Nephron progenitor cell (in vitro differentiated cells): ENCODE measurements around the gene ALOX15.
"Not testable (repeated sequence)": the region's sequence is repeated elsewhere in the genome, so short reads cannot be mapped to it uniquely, and the experiment has no call there.

Experiments
- DNase-seq: peaks from one replicate; pipeline ENCODE4 v3.0.0; 2021
- H3K27ac Mint-ChIP-seq: 2 replicates; pipeline ENCODE4 v1.8.0; 2021; ENCODE audit warnings: mild to moderate bottlenecking, moderate library complexity, mixed read lengths
- H3K27me3 Mint-ChIP-seq: 2 replicates; pipeline ENCODE4 v1.8.0; 2021; ENCODE audit warnings: mild to moderate bottlenecking, low read depth, mixed read lengths; ENCODE audit not compliant: poor library complexity
- H3K36me3 Mint-ChIP-seq: 2 replicates; pipeline ENCODE4 v1.8.0; 2021; ENCODE audit warnings: low read depth, mixed read lengths
- H3K4me1 Mint-ChIP-seq: 2 replicates; pipeline ENCODE4 v1.8.0; 2021; ENCODE audit warnings: mixed read lengths
- H3K4me3 Mint-ChIP-seq: 2 replicates; pipeline ENCODE4 v1.8.0; 2021; ENCODE audit warnings: mild to moderate bottlenecking, moderate library complexity, mixed read lengths
- H3K9me3 Mint-ChIP-seq: 2 replicates; pipeline ENCODE4 v1.8.0; 2021; ENCODE audit warnings: mild to moderate bottlenecking, moderate library complexity, mixed read lengths
- TF ChIP-seq, protein P1 (sequence below): fragments of 200-600 bp; sonication (generic); IDR thresholded peaks from 2 replicates; pipeline ENCODE4 v1.5.0; 2021; ENCODE audit warnings: antibody characterized with exemption

The ALOX15 gene

DNA sequence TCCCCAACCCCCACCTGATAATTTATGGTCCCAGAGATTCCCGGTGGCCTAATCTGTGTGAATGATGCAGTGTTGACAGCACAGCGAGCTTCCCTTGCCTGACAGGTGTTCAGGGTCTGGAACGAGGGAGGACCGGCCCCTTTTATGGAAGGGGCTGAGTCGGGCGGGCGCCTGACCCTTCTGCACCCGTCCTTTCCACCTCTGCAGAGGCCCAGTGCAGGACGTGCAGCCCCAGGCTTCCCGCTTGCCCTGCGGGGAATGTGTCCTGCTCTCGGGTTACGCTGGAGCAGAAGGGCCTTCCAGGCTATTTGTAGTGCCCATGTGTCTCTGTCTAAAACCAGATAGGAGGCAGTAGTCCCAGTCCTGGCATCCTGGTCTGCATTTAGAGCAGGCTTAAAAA, 40.9 kb downstream of the ALOX15 start:
- TF ChIP-seq, protein P1, sequence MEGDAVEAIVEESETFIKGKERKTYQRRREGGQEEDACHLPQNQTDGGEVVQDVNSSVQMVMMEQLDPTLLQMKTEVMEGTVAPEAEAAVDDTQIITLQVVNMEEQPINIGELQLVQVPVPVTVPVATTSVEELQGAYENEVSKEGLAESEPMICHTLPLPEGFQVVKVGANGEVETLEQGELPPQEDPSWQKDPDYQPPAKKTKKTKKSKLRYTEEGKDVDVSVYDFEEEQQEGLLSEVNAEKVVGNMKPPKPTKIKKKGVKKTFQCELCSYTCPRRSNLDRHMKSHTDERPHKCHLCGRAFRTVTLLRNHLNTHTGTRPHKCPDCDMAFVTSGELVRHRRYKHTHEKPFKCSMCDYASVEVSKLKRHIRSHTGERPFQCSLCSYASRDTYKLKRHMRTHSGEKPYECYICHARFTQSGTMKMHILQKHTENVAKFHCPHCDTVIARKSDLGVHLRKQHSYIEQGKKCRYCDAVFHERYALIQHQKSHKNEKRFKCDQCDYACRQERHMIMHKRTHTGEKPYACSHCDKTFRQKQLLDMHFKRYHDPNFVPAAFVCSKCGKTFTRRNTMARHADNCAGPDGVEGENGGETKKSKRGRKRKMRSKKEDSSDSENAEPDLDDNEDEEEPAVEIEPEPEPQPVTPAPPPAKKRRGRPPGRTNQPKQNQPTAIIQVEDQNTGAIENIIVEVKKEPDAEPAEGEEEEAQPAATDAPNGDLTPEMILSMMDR: no peak
- no peaks in the 10 kb centered on the region for H3K9me3 Mint-ChIP-seq
- peak; percentile 72 for DNase-seq
- H3K4me1 Mint-ChIP-seq: peaks cover 82% of the 10 kb centered on the region
- H3K27ac Mint-ChIP-seq: peak overlapping the region; percentile 99
- peaks cover 15% of the 10 kb centered on the region for H3K36me3 Mint-ChIP-seq
- peak overlapping the region; percentile 62 for H3K4me3 Mint-ChIP-seq
- peaks cover 10% of the 10 kb centered on the region for H3K27me3 Mint-ChIP-seq

DNA sequence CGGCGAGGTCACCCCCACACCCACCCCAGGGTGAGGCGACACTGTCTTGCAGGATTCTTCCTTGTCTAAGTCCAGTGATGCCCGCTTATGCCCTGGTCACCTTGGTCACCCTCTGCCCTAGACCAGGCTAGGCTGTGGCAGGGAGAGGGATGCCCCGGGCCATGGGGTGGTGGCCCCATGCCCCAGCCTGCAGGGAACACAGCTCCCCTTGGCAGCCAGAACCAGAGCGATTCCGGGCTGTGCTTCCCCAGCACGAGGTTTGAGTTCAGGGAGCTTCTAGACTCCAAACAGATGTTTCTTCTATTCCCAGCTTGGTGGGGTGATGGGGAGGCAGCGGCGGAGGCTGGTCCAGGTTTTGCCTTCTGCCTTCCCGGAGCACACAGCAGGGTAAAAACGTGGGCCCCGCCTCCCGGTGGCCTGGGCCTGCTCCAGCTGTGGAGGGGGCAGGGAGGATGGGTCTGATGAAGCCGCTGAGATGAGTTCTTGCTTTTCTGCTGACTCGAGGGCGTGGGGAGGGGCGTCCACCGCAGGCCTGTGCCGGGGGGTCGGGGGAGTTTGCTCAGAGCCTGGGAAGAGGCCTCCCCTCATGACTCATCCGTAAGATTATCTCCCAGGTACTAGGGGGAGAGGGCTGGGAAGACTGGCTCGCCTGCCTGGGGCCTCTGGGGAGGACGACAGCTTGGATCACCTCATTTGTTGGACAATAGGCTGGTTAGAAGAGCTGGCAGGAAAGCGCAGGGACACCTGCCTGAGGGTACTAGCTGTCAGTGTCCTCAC, 41.8 kb downstream of the ALOX15 start:
- H3K4me1 Mint-ChIP-seq: peaks cover 80% of the 10 kb centered on the region
- H3K36me3 Mint-ChIP-seq: peaks cover 16% of the 10 kb centered on the region
- H3K4me3 Mint-ChIP-seq: peak overlapping the region; percentile 62
- H3K27me3 Mint-ChIP-seq: peaks cover 7% of the 10 kb centered on the region
- no peaks in the 10 kb centered on the region for H3K9me3 Mint-ChIP-seq
- H3K27ac Mint-ChIP-seq: peak overlapping the region; percentile 99
- DNase-seq: peak; percentile 77
- TF ChIP-seq, protein P1: no peak

DNA sequence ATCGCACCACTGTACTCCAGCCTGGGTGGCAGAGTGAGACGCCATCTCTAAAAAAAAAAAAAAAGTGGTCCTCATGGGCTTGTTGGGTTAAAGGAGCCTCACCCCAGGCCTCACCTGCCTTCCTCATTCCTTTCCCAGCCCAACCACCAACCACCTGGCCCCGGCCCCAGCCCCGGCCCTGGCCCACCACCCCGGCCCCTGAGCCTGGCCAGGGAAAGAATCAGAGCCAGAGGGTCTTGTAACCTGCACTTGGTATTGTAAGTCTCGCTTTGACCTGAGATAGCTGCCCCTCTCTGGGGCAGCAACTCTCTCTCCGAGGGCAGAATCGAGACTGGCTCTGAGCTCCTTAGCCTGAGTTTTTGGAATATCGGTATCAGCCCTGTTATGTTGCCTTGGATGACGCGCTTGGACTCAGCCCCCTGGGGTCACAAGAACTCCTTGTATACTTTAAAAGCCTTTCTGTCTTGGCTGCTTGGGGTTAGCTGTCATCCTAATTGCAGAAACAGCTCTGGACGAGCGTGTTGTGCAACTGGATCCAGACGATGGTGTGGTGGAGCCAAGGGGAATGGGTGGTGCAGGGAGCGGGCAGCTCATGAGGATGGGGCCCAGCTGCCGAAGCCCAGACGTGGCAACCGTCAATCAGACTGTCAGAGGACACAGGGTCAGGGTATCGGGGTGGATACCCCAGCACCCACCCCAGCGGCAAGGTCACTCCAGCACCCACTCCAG, 42.5 kb downstream of the ALOX15 start:
- H3K27ac Mint-ChIP-seq: peak overlapping the region; percentile 24
- H3K9me3 Mint-ChIP-seq: no peaks in the 10 kb centered on the region
- H3K36me3 Mint-ChIP-seq: peaks cover 10% of the 10 kb centered on the region
- peaks cover 74% of the 10 kb centered on the region for H3K4me1 Mint-ChIP-seq
- H3K4me3 Mint-ChIP-seq: peak overlapping the region; percentile 62
- TF ChIP-seq, protein P1: no peak
- no peak for DNase-seq
- peaks cover 7% of the 10 kb centered on the region for H3K27me3 Mint-ChIP-seq

DNA sequence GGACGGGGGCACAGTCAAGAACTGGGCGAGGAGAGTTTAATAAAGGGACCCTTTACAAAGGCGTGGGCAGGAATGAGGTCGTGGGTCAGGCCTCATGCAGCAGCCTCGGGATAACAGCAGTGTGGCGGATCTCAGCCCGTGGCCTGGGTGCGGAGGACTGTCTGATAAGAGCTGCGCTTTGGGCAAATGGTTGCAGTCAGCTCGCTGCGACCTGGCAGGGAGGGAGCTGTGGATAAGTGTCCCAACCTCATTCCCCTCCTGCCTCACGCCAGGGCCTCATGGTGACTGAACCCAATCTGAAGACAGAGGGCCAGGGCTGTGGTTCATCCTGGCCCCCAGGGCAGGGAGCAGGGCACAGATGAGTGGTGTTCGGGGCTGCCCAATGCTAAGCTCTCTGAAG, 43.5 kb downstream of the ALOX15 start:
- Mint-ChIP-seq H3K27me3 (peaks cover 7% of the 10 kb centered on the region), H3K4me3 (no peak overlapping the region), H3K9me3 (no peaks in the 10 kb centered on the region), H3K36me3 (peaks cover 9% of the 10 kb centered on the region), H3K27ac (peak overlapping the region; percentile 15), H3K4me1 (peaks cover 71% of the 10 kb centered on the region)
- TF ChIP-seq, protein P1: no peak
- no peak for DNase-seq

DNA sequence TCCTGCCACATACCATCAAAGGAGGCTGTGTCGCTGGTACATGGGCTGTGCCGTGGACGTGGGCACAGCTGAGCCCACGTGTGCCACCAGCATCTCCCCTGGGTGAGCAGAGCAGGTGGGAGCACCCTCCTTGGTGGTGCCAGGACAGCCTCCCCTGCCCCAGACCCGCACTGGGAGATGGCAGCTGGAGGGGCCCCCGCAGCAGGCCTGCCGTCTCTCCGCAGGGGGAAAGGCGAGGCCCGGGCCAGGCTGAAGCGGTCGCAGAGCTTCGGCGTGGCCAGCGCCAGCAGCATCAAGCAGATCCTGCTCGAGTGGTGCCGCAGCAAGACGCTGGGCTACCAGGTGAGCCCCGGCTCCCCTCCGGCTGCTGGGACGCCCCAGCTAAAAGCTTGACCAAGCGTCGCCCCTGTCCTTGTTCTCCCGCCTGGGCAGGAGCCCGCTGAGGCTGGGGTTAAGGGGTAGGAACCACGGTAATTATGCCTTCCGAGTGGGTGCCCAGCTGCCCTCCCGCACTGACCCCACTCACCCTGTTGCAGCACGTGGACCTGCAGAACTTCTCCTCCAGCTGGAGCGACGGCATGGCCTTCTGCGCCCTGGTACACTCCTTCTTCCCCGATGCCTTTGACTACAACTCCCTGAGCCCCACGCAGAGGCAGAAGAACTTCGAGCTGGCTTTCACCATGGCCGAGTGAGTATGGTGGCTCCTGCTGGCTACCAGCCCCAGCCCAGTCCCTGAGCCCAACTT, 44.7 kb downstream of the ALOX15 start:
- Mint-ChIP-seq H3K9me3 (no peaks in the 10 kb centered on the region), H3K36me3 (peaks cover 9% of the 10 kb centered on the region), H3K27ac (no peak overlapping the region), H3K27me3 (peaks cover 7% of the 10 kb centered on the region), H3K4me1 (peaks cover 73% of the 10 kb centered on the region), H3K4me3 (no peak overlapping the region)
- DNase-seq: no peak
- TF ChIP-seq, protein P1: no peak

DNA sequence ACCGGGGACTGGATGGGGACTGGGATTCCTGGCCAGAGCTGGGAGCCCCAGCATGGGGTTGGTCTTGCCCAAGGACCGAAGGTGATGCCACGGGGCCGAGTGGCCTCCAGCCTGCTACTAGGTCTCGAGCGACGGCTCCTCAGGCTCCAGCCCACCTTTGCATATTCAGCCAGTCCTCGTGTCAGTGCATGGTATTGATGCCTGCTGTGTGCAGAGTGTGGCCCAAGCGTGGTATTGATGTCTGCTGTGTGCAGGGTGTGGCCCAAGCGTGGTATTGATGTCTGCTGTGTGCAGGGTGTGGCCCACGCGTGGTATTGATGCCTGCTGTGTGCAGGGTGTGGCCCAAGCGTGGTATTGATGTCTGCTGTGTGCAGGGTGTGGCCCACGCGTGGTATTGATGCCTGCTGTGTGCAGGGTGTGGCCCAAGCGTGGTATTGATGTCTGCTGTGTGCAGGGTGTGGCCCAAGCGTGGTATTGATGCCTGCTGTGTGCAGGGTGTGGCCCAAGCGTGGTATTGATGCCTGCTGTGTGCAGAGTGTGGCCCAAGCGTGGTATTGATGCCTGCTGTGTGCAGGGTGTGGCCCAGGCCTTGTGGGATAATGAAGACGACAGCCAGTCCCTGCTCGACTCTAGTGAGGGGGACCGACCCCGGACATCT, 45.7 kb downstream of the ALOX15 start:
- not testable (repeated sequence) for H3K27me3 Mint-ChIP-seq, H3K27ac Mint-ChIP-seq, H3K36me3 Mint-ChIP-seq, H3K4me3 Mint-ChIP-seq, DNase-seq, H3K9me3 Mint-ChIP-seq
- H3K4me1 Mint-ChIP-seq: peaks cover 70% of the 10 kb centered on the region
